ENCODE measurements around the gene MAP2K7. TPM values are rescaled to one million over a fixed set of nuclear protein-coding genes. Genes with fewer than 3 reads are reported as not detected.

MAP2K7 gene
- total RNA-seq, 2 donors from 2014 or later = 15.2 to 16.9 TPM

GRCh38 chr19:7910321-7911161 is 6.9 kb downstream of the MAP2K7 start:
- DNase-seq (ENCODE audit: low spot score) (no peak), ATAC-seq (ENCODE audit: insufficient number of reproducible peaks, low FRiP score, low read depth) (no peak)
- H3K27ac ChIP-seq = no peak overlapping the region
- H3K4me1 ChIP-seq (ENCODE audit: control insufficient read depth in 1 of 2, low read depth in 2 of 2) = peaks cover 3 to 21% of the 10 kb centered on the region in 2 donors
- H3K4me3 ChIP-seq = no peak overlapping the region
- TF ChIP-seq, protein P1, sequence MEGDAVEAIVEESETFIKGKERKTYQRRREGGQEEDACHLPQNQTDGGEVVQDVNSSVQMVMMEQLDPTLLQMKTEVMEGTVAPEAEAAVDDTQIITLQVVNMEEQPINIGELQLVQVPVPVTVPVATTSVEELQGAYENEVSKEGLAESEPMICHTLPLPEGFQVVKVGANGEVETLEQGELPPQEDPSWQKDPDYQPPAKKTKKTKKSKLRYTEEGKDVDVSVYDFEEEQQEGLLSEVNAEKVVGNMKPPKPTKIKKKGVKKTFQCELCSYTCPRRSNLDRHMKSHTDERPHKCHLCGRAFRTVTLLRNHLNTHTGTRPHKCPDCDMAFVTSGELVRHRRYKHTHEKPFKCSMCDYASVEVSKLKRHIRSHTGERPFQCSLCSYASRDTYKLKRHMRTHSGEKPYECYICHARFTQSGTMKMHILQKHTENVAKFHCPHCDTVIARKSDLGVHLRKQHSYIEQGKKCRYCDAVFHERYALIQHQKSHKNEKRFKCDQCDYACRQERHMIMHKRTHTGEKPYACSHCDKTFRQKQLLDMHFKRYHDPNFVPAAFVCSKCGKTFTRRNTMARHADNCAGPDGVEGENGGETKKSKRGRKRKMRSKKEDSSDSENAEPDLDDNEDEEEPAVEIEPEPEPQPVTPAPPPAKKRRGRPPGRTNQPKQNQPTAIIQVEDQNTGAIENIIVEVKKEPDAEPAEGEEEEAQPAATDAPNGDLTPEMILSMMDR (IDR thresholded peaks at IDR 0.05) = no peak
- H3K9me3 ChIP-seq = no peaks in the 10 kb centered on the region
- H3K36me3 ChIP-seq = peaks cover 34% of the 10 kb centered on the region
- H3K27me3 ChIP-seq (replicated peaks; ENCODE audit: insufficient read depth) = no peaks in the 10 kb centered on the region

- no peak overlapping the region for H3K4me3 ChIP-seq
- no peaks in the 10 kb centered on the region for H3K9me3 ChIP-seq
- DNase-seq (ENCODE audit: low spot score) (no peak), ATAC-seq (ENCODE audit: insufficient number of reproducible peaks, low FRiP score, low read depth) (no peak)
- TF ChIP-seq, protein P1 (IDR thresholded peaks at IDR 0.05) = no peak
- no peaks in the 10 kb centered on the region for H3K27me3 ChIP-seq (replicated peaks; ENCODE audit: insufficient read depth)
- peaks cover 34% of the 10 kb centered on the region for H3K36me3 ChIP-seq
- H3K27ac ChIP-seq = no peak overlapping the region
- H3K4me1 ChIP-seq (ENCODE audit: control insufficient read depth in 1 of 2, low read depth in 2 of 2) = peaks cover 9 to 19% of the 10 kb centered on the region in 2 donors
Observed at GRCh38 chr19:7911508-7912143, 7.9 kb downstream of the MAP2K7 start.

GRCh38 chr19:7912144-7912696 is 8.5 kb downstream of the MAP2K7 start:
- Histone ChIP-seq H3K4me3 (no peak overlapping the region), H3K36me3 (peaks cover 34% of the 10 kb centered on the region), H3K9me3 (no peaks in the 10 kb centered on the region), H3K27ac (no peak overlapping the region), H3K4me1 (ENCODE audit: control insufficient read depth in 1 of 2, low read depth in 2 of 2) (peaks cover 9 to 20% of the 10 kb centered on the region in 2 donors), H3K27me3 (replicated peaks; ENCODE audit: insufficient read depth) (no peaks in the 10 kb centered on the region)
- no peak for ATAC-seq (ENCODE audit: insufficient number of reproducible peaks, low FRiP score, low read depth)
- TF ChIP-seq, protein P1 (IDR thresholded peaks at IDR 0.05) = no peak
- no peak for DNase-seq (ENCODE audit: low spot score)

GRCh38 chr19:7912697-7913564 is 9.3 kb downstream of the MAP2K7 start:
- ATAC-seq (ENCODE audit: insufficient number of reproducible peaks, low FRiP score, low read depth) (no peak), DNase-seq (ENCODE audit: low spot score) (no peak)
- H3K4me1 ChIP-seq (ENCODE audit: control insufficient read depth in 1 of 2, low read depth in 2 of 2) = peaks cover 11 to 22% of the 10 kb centered on the region in 2 donors
- no peak overlapping the region for H3K4me3 ChIP-seq
- no peaks in the 10 kb centered on the region for H3K9me3 ChIP-seq
- H3K36me3 ChIP-seq = peaks cover 34% of the 10 kb centered on the region
- H3K27me3 ChIP-seq (replicated peaks; ENCODE audit: insufficient read depth) = no peaks in the 10 kb centered on the region
- TF ChIP-seq, protein P1 (IDR thresholded peaks at IDR 0.05) = no peak
- no peak overlapping the region for H3K27ac ChIP-seq
